Skin of body (tissue), 2 donors: Measurements from ENCODE around the gene RALGAPA2. TPM values are rescaled to one million over a fixed set of nuclear protein-coding genes. Genes with fewer than 3 reads are reported as not detected.

ENCODE experiments used
- DNase-seq: peaks from one replicate; lab custom pipeline; 2025; lab: John Stamatoyannopoulos, UW
- total RNA-seq: library from RNA; depleted of rRNA; stranded (reverse); fragments of >200 nt; gene quantifications from one replicate; pipeline ENCODE4 v1.2.3, GENCODE V29; 2014

Gene RALGAPA2
- total RNA-seq, 1 donor from 2014 or later: 31.9 TPM

DNA sequence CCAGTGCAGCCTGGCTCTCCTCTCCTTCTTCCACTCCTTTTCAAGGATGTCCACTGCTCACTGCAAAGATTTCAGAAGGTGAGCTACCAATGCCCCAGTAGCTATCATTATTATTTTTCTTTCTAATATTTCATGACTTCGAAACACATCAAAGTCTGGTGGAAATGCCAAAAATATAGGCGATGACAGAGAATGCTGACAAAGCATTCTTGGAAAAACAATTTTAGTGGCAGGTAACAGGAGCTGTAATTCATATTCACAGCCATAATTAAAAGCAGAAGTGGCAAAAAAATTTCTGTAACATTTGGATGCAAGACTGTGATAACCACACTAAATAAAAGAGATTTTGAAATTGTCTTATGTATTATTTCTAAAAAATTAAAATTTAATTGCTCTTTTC lies 133.6 kb downstream of the RALGAPA2 start:
- no peak for DNase-seq

GRCh38 chr20:20573797-20574196 lies 138.6 kb downstream of the RALGAPA2 start:
- DNase-seq: no peak

GRCh38 chr20:20571068-20571780 lies 141.2 kb downstream of the RALGAPA2 start:
- no peak for DNase-seq

DNA sequence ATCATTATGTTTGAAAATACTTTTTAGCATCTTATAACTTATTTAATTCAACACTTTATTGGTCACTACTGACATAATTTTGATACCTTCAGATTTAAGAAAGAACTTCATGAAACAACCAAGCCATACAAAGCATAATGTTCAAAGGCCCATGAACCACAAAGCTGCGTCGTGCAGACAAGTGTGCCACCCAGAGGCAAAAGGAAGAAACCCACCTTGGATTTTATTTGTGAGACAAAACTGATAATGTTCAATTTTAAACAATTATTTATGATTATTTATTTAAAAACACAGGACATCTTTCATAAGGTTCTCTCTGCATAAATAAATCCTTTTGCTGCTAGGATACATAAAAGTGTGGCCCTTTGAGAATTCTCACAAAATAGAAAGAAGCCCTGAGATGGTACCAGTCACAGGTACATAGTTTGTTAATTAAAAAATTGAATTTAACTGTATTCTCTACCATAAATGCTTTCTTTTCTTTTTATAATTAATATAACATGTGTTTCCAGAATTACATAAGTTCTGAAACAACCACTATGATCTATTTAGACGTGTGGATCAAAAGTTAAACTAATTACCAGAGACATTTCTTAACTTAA lies 143.7 kb downstream of the RALGAPA2 start:
- peak; percentile 48 for DNase-seq

- no peak for DNase-seq
Observed at GRCh38 chr20:20567712-20568111, 144.7 kb downstream of the RALGAPA2 start.

DNA sequence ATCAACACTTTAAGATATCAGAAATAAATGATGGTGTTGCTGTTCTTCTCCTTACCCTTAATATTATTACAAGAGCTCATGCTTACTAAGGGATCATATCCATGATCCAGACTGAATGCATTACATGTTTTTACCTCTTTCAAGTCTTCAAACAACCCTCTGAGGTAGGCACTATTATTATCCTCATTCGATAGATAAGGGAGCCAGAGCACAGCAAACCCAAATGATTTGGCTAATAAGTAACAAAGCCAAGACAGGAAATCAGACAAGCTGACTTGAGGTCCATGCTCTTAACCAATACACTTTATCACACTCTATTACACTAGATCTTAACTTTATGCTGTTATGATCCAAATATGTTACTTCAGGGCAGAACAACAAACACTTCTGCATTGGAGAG lies 145.9 kb downstream of the RALGAPA2 start:
- no peak for DNase-seq

DNA sequence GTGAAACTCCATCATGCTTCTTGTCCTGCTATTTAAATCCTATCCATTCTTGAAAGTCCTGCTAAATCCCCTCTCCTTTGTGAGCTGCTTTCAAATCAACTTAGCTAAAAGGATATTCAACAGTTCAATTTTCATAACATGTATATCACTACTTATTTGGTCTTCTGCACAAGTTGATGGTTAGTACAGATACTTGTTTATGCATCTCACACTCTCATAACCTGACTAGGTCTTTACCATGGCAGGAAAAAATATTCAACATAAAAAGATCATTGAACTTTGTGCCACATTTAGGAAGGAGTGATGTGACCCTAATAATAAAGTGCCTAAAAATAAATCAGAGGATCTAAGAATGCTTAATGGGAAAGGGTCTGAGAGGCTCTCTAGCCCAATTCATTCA lies 148.2 kb downstream of the RALGAPA2 start:
- DNase-seq: no peak

DNA sequence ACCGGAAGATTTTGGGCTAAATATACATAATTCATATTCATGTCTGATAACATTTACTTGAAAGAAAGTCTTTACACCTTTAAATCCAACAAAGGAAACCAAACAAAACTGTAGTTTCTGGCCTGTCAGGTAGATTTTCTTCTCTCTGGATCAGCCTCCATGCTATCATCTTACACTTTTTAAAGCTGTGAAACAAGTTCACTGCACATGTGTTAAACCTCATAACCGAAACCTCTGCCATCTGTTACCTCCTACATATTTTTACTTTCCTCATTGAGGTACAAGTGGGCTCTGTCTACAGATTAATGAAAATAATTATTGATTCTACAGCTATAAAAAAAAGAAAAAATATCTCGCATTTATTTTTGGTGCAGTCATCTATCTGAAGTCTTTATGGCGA lies 149.9 kb downstream of the RALGAPA2 start:
- DNase-seq: no peak

- DNase-seq: no peak
Observed at GRCh38 chr20:20561841-20562240, 150.6 kb downstream of the RALGAPA2 start.

- no peak for DNase-seq
Observed at GRCh38 chr20:20561172-20561571, 151.3 kb downstream of the RALGAPA2 start.

DNA sequence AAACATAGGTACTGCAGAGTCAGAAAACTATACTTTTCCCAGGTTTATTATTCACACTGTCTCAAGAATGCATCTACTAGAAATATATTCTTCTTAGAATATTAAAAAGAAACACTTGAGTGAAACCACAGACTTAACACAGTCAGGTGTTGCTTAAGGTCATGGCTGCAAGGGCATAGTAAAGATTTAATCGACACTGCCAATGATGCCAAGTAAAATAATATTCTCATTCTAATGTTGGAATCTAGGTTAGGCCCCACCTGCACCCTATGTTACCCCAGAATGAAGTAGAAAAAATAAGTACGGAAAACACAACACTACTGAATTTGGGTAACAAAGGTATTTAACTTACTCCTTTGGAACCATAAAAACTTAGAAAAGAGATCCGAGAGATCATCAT lies 155.0 kb downstream of the RALGAPA2 start:
- no peak for DNase-seq

DNA sequence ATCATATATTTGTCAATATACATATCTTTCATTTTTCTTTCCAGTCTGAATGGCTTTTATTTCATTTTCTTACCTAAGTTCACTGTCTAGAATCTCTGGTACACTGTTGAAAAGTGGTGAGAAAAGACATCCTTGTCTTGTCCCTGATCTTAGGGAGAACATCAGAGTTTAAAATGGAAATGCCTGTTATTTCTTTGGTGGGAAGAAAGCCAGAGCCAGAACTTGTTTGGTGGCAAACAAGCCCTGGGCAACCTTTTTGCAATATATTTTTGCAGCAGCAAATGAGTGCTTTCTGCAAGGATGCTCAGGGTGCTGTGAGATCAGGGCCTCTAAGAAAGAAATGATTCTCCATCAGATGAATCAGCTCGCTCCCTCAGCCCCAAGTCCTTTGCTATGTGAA lies 156.6 kb downstream of the RALGAPA2 start:
- DNase-seq: no peak

GRCh38 chr20:20554951-20555350 lies 157.5 kb downstream of the RALGAPA2 start:
- DNase-seq: no peak

GRCh38 chr20:20553541-20553940 lies 158.9 kb downstream of the RALGAPA2 start:
- DNase-seq: no peak

DNA sequence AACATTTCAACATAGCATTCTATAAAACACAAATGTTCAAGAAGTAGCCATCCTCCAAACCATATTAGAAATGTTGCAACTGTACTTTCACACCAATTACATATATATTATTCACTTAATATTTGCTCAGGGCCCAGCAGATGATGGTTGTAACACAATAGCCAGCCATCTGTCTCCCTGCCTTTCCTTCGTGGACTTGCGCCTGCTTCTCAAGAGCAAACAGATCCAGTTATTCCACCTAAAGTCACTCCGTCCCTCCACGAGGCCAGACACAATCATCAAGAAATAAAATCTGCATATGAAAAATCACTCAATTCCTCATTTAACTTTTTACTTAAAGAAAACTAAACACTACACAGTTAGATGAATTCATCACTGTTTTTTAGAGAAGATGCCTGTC lies 160.4 kb downstream of the RALGAPA2 start:
- no peak for DNase-seq

DNA sequence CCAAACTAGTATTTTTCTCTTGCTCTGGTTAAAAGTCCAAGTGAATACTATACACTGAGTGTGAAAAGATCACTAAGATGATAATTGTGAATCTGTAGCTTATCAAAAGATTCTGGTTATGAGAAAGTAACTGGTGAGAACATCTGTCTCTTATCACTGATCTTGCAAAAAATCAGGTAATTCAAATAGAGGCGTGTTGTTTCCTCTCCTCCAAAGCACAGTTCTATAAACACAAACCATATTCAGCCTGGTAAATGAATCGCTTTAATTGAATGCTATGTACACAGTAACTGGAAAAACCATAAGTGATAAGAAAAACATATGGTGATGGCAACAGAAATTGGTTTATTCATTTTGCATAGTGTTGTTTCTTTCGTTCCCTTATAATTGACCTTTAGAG lies 161.0 kb downstream of the RALGAPA2 start:
- DNase-seq: no peak

- peak; percentile 4 for DNase-seq
Observed at GRCh38 chr20:20549704-20550103, 162.7 kb downstream of the RALGAPA2 start.

GRCh38 chr20:20549267-20549612 lies 163.2 kb downstream of the RALGAPA2 start:
- DNase-seq: no peak

DNA sequence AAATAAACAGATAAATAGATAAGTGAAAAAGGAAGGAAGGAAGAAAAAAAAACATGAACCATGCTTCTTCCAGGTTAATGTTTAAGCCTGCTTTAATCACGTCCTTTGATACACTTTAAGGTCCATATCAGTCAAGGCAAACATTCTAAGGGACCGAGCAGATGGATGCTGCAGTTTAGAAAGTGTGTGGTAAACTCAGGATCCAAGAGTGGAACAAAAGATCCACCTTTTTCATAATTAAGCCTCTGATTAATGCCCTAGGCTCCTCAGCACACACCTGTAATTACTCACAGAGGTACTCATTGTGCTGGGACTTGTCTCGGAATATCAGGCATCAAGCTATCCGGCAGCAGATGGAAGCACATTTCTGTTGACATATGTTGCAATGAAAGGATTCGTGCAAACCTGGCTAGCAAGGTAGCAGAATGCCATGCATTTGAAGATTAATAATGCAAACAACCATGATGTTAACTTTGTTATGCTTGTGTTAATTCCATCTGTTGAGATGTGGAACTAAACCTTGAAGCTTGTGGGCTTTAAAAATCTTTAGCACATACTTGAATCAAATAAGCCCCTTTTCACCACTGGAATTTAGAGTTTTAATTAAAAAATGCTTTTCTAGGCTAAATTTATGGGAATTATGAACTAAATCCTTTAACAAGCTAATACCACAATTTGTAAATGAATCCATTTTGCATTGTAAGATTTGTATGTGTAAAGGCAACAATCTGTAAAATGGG lies 163.7 kb downstream of the RALGAPA2 start:
- DNase-seq: no peak

- no peak for DNase-seq
Observed at GRCh38 chr20:20547876-20548266, 164.6 kb downstream of the RALGAPA2 start.

GRCh38 chr20:20547221-20547875 lies 165.1 kb downstream of the RALGAPA2 start:
- DNase-seq: no peak

- no peak for DNase-seq
Observed at GRCh38 chr20:20546402-20546801, 166.0 kb downstream of the RALGAPA2 start.
